ENCODE measurements around the gene SIAH3. TPM values are rescaled to one million over a fixed set of nuclear protein-coding genes. Genes with fewer than 3 reads are reported as not detected.

Gene SIAH3
- total RNA-seq, 1 experiment from 2014 or later, result not detected

GRCh38 chr13:45787346-45787745 is 64.2 kb downstream of the SIAH3 start:
- no peak overlapping the region for H3K4me2 ChIP-seq (ENCODE audit: insufficient read depth, insufficient read length, low read length)
- no peak overlapping the region for H2BK5ac ChIP-seq (ENCODE audit: insufficient read length, low read length)

More at GRCh38 chr13:45787346-45787745, 64.2 kb downstream of the SIAH3 start:
- no peaks in the 10 kb centered on the region for H3K9me3 ChIP-seq (ENCODE audit: control insufficient read depth, low read depth, low read length)
- no peak overlapping the region for H3K56ac ChIP-seq (ENCODE audit: insufficient read length, low read depth, low read length)
- no peaks in the 10 kb centered on the region for H3K79me2 ChIP-seq (ENCODE audit: insufficient read depth, low read length)
- H3K27ac ChIP-seq (ENCODE audit: insufficient read length, low read depth, low read length), result no peak overlapping the region
- H3K14ac ChIP-seq (ENCODE audit: insufficient read depth, low read length), result no peak overlapping the region
- no peak overlapping the region for H2AFZ ChIP-seq (ENCODE audit: low read length)
- H2AK5ac ChIP-seq (ENCODE audit: insufficient read length, low read length), result no peak overlapping the region
- H4K20me1 ChIP-seq (ENCODE audit: control insufficient read depth, insufficient read depth, insufficient read length), result no peaks in the 10 kb centered on the region
- no peak overlapping the region for H2BK15ac ChIP-seq (ENCODE audit: low read depth, low read length)
- no peak overlapping the region for H2BK120ac ChIP-seq (ENCODE audit: low read depth, low read length, poor library complexity, severe bottlenecking)
- H4K8ac ChIP-seq (replicated peaks; ENCODE audit: insufficient read length, low read depth, low read length), result no peak overlapping the region
- H4K91ac ChIP-seq (ENCODE audit: insufficient read length, low read depth, low read length), result no peak overlapping the region
- peaks cover 0 to 2% (median 0%) of the 10 kb centered on the region in 3 experiments; a peak in 2 of 7 replicates for H3K36me3 Mint-ChIP-seq (ENCODE audit: insufficient read depth in 1 of 3, low read depth in 3 of 3)
- no peak overlapping the region for H3K18ac ChIP-seq (ENCODE audit: insufficient read length, low read depth, low read length)
- no peaks in the 10 kb centered on the region for H3K23me2 ChIP-seq (ENCODE audit: insufficient read length, low read depth, low read length, poor library complexity, severe bottlenecking)
- TF ChIP-seq CTCF (conservative IDR thresholded peaks at IDR 0.05), result no peak
- no peaks in the 10 kb centered on the region for H3K27me3 ChIP-seq (ENCODE audit: insufficient read depth, low read length)
- H2BK12ac ChIP-seq (ENCODE audit: insufficient read length, low read depth, low read length), result no peak overlapping the region
- no peak overlapping the region for H3K27ac Mint-ChIP-seq
- H3K4ac ChIP-seq (ENCODE audit: low read depth, low read length), result no peak overlapping the region
- WGBS (ENCODE audit: extremely low coverage, insufficient read length, low lambda C conversion rate), result no CpG with 5 or more reads among the region's 2 CpGs
- H3K9ac ChIP-seq (ENCODE audit: extremely low read depth, insufficient read length, low read length), result no peak overlapping the region
- H3K27me3 Mint-ChIP-seq (ENCODE audit: low read depth), result no peaks in the 10 kb centered on the region; the same call in none of the 2 replicates
- H3K23ac ChIP-seq (ENCODE audit: insufficient read length, low read depth, low read length), result no peak overlapping the region
- no peak overlapping the region for H3K4me3 Mint-ChIP-seq
- no peak overlapping the region for H2BK20ac ChIP-seq (ENCODE audit: low read depth, low read length, poor library complexity, severe bottlenecking)
- H4K5ac ChIP-seq (ENCODE audit: insufficient read length, low read depth, low read length), result no peak overlapping the region
- H3K4me1 ChIP-seq (ENCODE audit: insufficient read depth, low read length), result no peaks in the 10 kb centered on the region
- H3T11ph ChIP-seq (ENCODE audit: low read length), result no peak overlapping the region
- peaks cover 4 to 5% of the 10 kb centered on the region in 2 experiments; a peak in 3 of 4 replicates for H3K4me1 Mint-ChIP-seq
- DNase-seq, result no peak
- H3K9me3 Mint-ChIP-seq, result no peaks in the 10 kb centered on the region
- no peaks in the 10 kb centered on the region for H3K79me1 ChIP-seq (ENCODE audit: insufficient read depth, low read depth, low read length, poor library complexity, severe bottlenecking)
